ENCODE results near the gene ROPN1L. TPM values are rescaled to one million over a fixed set of nuclear protein-coding genes. Genes with fewer than 3 reads are reported as not detected.

ROPN1L gene
- polyA plus RNA-seq, 1 donor from 2014 or later: 0.52 TPM

- Histone ChIP-seq H2AFZ (ENCODE audit: low read depth, low read length) (no peak overlapping the region), H3K4me2 (ENCODE audit: low read length) (no peak overlapping the region), H3F3A (ENCODE audit: insufficient read depth, low read length, poor library complexity, severe bottlenecking) (no peaks in the 10 kb centered on the region), H3K9me3 (ENCODE audit: low read length) (no peaks in the 10 kb centered on the region), H3K79me2 (replicated peaks; ENCODE audit: insufficient read depth, low read length) (no peaks in the 10 kb centered on the region), H3K4me3 (ENCODE audit: low read length) (no peak overlapping the region), H3K36me3 (ENCODE audit: insufficient read depth, low read length) (no peaks in the 10 kb centered on the region), H3K9ac (ENCODE audit: low read length) (no peak overlapping the region), H3K27me3 (ENCODE audit: insufficient read depth, low read depth, low read length) (no peaks in the 10 kb centered on the region), H3K27ac (ENCODE audit: low read length) (no peak overlapping the region), H4K20me1 (ENCODE audit: insufficient read depth) (no peaks in the 10 kb centered on the region), H3K9me2 (ENCODE audit: insufficient read depth, low read length) (no peaks in the 10 kb centered on the region)
- TF ChIP-seq REST (IDR thresholded peaks at IDR 0.05; ENCODE audit: borderline replicate concordance) (no peak), CTCF (IDR thresholded peaks at IDR 0.05; ENCODE audit: poor library complexity, severe bottlenecking) (no peak), SMC3 (conservative IDR thresholded peaks at IDR 0.05; ENCODE audit: poor library complexity) (no peak)
Observed at GRCh38 chr5:10459080-10460055, 17.7 kb downstream of the ROPN1L start.

GRCh38 chr5:10460252-10460906, 18.7 kb downstream of the ROPN1L start:
- H3K9ac ChIP-seq (ENCODE audit: low read length): no peak overlapping the region
- H4K20me1 ChIP-seq (ENCODE audit: insufficient read depth): no peaks in the 10 kb centered on the region
- H2AFZ ChIP-seq (ENCODE audit: low read depth, low read length): no peak overlapping the region
- no peak overlapping the region for H3K4me3 ChIP-seq (ENCODE audit: low read length)
- H3K9me2 ChIP-seq (ENCODE audit: insufficient read depth, low read length): no peaks in the 10 kb centered on the region
- H3F3A ChIP-seq (ENCODE audit: insufficient read depth, low read length, poor library complexity, severe bottlenecking): no peaks in the 10 kb centered on the region
- no peaks in the 10 kb centered on the region for H3K79me2 ChIP-seq (replicated peaks; ENCODE audit: insufficient read depth, low read length)
- H3K27ac ChIP-seq (ENCODE audit: low read length): no peak overlapping the region
- H3K36me3 ChIP-seq (ENCODE audit: insufficient read depth, low read length): no peaks in the 10 kb centered on the region
- no peak for TF ChIP-seq EP300 (conservative IDR thresholded peaks at IDR 0.05; ENCODE audit: poor library complexity, severe bottlenecking)
- no peaks in the 10 kb centered on the region for H3K9me3 ChIP-seq (ENCODE audit: low read length)
- no peak overlapping the region for H3K4me2 ChIP-seq (ENCODE audit: low read length)
- no peaks in the 10 kb centered on the region for H3K27me3 ChIP-seq (ENCODE audit: insufficient read depth, low read depth, low read length)

- Histone ChIP-seq H3K9ac (ENCODE audit: low read length) (no peak overlapping the region), H3F3A (ENCODE audit: insufficient read depth, low read length, poor library complexity, severe bottlenecking) (no peaks in the 10 kb centered on the region)
Observed at GRCh38 chr5:10461041-10461440, 19.4 kb downstream of the ROPN1L start.

More at GRCh38 chr5:10461041-10461440, 19.4 kb downstream of the ROPN1L start:
- Histone ChIP-seq H3K9me2 (ENCODE audit: insufficient read depth, low read length) (no peaks in the 10 kb centered on the region), H3K27me3 (ENCODE audit: insufficient read depth, low read depth, low read length) (no peaks in the 10 kb centered on the region), H2AFZ (ENCODE audit: low read depth, low read length) (no peak overlapping the region), H4K20me1 (ENCODE audit: insufficient read depth) (no peaks in the 10 kb centered on the region), H3K4me2 (ENCODE audit: low read length) (no peak overlapping the region), H3K9me3 (ENCODE audit: low read length) (no peaks in the 10 kb centered on the region), H3K4me3 (ENCODE audit: low read length) (no peak overlapping the region), H3K36me3 (ENCODE audit: insufficient read depth, low read length) (no peaks in the 10 kb centered on the region), H3K27ac (ENCODE audit: low read length) (no peak overlapping the region), H3K79me2 (replicated peaks; ENCODE audit: insufficient read depth, low read length) (no peaks in the 10 kb centered on the region)
- TF ChIP-seq TAF1 (IDR thresholded peaks at IDR 0.05; ENCODE audit: low read depth) (no peak), CTCF (IDR thresholded peaks at IDR 0.05; ENCODE audit: poor library complexity, severe bottlenecking) (no peak), EP300 (conservative IDR thresholded peaks at IDR 0.05; ENCODE audit: poor library complexity, severe bottlenecking) (no peak), REST (IDR thresholded peaks at IDR 0.05; ENCODE audit: borderline replicate concordance) (no peak), POLR2AphosphoS5 (IDR thresholded peaks at IDR 0.05) (no peak), RAD21 (conservative IDR thresholded peaks at IDR 0.05) (no peak), MXI1 (conservative IDR thresholded peaks at IDR 0.05; ENCODE audit: poor library complexity, severe bottlenecking) (no peak)
